Ramos (cell line): Measurements from ENCODE around the gene ANKLE1.

Experiments
- in situ Hi-C: fragments of 300-500 bp; cut with MboI; formaldehyde crosslinking; loops from one replicate; pipeline ENCODE4 v1.14.3; 2022; ENCODE audit warnings: low sequenced_read_pairs; ENCODE audit not compliant: unreplicated experiment

ANKLE1 gene

DNA sequence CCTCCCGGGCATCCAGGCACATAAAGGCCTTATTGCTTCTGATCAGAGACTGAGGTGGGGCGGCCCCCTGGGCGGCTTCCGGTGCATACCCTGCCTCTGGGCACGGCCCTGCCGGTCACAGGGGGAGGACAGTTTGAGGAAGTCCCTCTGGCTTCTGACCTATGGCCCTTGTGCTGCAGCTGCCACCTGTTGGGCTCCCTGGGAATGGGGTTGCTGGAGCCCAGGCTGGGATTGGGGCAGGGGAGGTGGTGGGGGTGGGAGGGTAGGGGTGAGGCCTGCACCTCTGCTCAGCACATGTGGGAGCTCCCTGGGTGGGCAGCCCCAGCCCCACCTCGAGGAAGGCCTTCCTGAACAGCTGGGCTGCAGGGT, 42.2 kb downstream of the ANKLE1 start:
- in situ Hi-C loops = no loop called here

DNA sequence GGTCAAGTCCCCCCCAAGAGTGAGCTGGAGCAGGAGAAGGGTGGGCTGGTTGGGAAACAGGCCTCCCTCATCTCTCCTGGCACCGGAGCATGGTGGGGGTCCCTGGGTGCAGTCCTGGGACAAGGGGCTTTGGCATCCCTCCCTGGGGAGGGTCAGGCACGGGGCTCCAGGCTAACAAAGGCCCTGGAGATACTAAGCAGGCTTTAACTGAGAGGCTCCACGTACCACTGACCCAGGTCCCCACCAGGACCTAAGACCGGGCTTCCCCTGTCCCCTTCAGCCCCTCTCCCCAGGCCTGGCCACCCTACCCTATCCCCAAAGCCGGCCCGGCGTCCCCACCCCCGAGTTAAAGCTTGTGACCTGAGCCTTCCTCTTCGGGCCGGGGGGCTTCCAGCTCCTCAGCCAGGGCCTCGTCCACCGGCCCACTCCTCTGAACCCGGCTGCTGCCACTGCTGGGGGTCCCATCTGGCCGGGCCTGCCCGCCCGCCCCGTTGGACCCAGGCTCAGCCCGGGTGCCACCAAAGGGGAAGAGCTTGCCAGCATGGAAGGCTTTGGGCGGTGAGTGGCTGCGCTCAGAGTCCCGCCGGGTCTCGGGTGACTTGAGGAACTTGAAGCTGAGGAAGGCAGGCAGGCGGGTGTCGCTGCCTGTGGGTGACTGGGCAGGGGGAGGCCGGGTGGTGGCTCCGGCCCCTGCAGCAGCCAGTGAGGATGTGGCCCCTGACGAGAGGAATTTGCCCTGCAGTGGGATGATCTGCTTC, 42.8 kb downstream of the ANKLE1 start:
- in situ Hi-C loops = no loop called here

- in situ Hi-C loops = no loop called here
These were observed 43.4 kb downstream of the ANKLE1 start for GRCh38 chr19:17325133-17325532.

GRCh38 chr19:17325881-17326594, 44.3 kb downstream of the ANKLE1 start:
- in situ Hi-C loops = no loop called here

DNA sequence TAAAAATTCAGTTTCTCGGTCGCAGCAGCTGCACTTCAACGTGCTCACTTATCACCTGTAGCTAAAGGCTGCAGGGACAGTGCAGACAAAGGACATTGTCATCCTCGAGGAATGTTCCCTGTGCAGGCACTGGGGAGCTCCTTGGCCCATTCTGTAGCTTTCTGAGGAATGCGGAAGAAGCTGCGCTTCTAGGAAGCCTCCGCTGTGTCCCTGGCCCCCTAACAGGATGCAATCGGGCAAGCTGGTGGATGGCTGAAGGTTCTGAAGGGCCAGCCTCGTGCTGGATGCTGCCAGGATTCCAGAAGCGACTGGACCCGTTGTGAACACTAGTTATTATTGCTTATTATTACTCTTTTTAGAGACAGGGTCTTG, 44.9 kb downstream of the ANKLE1 start:
- in situ Hi-C loops = no loop called here

DNA sequence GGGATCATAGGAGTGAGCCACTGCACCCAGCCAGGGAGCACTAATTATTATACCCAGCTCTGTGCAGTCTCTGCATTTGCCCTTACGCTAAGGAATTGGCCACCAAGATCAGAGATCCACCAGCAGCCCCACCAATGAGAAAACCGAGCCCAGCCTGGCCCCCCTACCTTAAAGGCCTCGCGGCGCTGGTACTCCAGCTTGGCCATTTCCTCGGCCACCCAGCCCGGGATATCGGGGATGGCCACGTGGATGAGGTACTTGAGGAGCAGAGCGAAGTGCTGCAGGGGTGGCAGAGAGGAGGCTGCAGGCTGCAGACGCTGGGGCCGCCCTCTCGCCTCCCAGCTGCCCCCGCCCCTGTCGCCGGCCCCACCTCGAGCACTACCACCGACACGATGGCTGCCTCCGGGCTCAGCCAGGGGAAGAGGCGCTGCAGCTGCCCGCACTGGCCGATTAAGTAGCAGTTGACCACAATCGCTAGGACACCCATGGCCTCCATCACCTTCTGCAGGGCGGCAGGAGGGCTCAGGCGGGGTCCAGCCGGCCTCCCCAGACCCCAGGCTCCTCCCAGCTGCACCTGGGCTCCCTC, 45.5 kb downstream of the ANKLE1 start:
- in situ Hi-C loops = no loop called here

- in situ Hi-C loops = no loop called here
These were observed 46.2 kb downstream of the ANKLE1 start for GRCh38 chr19:17327654-17328516.

DNA sequence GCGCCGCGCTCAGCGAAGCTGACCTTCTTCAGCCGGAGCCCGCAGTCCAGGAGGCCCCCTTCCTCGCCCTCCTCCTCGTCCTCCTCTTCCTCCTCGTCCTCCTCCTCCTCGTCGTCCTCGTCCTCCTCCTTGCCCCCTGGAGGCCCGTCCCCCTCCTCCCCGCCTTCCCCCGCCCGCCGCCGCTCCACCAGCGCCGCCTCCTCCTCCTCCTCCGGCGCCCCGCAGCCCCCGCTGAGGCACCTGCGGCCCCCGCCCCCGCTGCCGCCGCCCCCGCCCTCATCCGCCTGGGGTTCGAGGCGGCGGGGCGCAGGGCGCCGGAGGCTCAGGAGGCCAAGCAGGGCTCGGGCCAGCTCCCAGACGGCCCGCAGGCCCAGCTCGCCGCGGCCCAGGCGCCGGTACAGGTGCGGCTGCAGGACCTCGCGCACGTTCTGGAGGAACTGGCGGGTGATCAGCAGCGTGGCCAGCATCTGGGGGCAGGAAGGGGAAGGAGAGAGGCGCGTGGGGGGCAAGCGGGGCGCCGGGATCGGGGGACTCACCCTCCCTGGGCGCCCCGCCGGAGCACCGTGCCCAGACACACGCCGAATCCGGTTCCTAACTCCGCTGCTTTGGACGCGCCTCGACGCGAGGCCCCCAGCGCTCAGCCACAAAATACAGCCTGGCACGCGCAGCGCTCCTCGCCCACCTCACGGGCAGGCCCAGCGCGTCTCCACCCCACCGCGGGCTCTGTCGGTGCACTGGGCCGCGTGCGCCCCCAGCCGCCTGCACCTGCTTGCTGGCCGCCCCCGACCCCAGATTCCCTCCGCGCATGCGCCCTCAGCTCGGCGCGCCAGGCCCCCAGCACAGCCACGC, 47.0 kb downstream of the ANKLE1 start:
- in situ Hi-C loops = no loop called here

DNA sequence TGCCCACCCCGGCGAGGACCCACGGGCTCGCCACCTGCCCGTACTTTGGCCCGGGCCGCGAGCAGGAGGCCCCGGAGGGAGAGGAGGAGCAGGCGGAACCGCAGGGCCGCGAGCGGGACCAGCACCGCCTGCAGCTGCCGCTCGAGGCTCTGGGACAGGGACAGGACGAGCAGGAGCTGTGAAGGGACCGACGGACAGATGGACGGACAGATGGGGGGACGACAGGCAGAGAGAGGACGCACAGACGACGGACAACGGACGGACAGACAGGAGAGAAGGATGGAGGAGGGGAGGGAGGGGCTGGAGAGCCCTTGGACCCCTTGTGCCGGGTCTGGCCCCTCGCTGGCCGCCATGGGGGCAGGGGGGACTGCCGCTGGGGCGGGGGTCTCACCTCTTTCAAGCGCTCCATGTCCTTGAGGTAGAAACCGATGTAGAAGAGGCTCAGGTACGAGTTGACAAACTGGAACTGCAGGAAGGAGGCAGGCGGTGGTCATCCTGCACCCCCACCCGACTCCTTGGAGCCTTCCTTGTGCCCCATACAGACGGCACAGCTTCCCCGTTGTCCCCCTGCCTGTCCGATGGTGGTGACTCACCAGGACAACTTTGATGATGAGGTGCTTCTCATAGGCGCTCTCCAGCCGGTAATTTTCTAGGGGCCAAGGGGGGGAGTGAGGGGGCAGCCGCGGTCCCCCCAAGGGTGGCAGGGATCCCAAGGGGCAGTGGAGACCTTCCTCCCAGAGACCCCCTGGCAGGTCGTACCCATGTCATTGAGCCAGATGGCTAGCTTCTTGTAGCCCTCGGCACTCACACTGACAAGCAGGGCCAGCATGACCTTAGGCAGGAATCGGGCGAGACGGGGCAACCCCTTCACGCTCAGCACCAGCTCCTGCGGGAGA, 47.9 kb downstream of the ANKLE1 start:
- in situ Hi-C loops = no loop called here

DNA sequence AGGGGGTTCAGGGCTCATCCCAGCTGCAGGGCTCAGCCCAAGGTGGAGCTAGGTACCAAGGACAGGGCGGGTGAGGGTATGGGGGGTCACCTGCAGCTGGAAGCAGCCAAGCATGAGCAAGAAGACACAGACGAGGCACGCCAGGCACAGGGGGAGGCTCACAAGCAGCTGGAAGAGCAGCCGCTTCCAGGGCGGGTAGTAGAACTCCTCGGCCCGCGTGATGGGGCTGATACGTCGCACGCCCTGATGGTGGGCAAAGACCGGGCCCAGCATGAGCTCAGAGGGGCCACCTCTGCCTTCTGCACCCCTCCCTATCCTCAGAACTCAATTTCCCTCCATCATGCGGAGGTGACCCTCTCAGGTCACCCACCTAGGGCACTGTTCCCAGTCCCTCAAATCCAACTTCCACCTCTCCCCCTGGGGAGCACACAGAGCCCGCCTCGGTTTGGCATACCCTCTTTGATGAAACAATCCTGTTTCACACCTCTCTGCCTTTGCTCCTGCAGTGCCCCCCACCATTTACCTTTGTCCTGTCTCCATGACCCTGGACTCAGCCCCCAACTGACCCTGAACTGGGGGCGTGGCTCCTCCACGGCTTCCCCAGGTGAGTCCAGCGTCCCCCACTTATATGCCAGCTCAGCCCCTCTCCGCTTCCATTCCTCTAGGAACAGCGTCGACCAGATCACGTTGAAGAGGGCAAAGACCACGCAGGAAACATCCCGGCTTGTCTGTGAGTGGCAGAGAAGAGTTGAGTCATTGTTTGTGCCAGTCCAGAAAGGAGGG, 48.8 kb downstream of the ANKLE1 start:
- in situ Hi-C loops = no loop called here

DNA sequence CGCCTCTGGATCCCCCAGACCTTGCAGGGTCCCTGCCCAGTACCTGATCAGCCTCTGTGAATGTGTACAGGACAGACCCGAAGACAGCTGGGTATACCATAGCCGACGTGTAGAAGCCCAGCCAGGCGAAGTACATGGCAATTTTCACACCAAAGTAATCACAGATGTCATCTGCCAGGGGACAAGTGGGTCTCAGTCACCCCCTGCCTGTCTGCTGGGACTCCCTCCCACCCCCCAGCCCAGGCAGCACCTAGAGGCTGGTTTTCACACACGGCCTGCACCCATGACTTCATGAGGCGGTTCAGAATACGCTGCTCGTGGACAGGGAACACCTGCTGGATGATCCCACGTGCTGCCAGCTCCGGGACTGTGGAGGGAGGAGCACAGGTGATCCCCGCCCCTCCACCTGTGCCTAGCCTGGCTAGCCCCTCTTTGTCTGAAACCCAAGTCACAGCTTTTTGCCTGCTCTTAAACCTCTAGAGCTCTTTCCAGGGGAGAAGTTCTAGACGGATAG, 49.4 kb downstream of the ANKLE1 start:
- in situ Hi-C loops = no loop called here

DNA sequence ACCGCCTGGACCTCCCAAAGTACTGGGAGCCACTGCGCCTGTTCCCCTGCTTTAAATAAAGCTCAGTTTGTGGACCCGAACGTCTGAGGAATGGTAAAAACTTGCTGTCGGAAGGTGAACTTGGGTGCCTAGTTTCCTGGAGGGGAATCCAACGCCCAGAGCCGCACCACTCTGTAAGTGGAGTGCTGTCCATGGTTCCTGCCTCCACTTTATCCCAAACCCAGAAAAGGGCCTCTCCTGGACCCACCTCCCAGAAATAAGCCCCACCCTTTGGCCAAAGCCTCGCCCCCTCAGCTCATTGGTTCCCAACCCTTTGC, 50.6 kb downstream of the ANKLE1 start:
- in situ Hi-C loops = no loop called here

DNA sequence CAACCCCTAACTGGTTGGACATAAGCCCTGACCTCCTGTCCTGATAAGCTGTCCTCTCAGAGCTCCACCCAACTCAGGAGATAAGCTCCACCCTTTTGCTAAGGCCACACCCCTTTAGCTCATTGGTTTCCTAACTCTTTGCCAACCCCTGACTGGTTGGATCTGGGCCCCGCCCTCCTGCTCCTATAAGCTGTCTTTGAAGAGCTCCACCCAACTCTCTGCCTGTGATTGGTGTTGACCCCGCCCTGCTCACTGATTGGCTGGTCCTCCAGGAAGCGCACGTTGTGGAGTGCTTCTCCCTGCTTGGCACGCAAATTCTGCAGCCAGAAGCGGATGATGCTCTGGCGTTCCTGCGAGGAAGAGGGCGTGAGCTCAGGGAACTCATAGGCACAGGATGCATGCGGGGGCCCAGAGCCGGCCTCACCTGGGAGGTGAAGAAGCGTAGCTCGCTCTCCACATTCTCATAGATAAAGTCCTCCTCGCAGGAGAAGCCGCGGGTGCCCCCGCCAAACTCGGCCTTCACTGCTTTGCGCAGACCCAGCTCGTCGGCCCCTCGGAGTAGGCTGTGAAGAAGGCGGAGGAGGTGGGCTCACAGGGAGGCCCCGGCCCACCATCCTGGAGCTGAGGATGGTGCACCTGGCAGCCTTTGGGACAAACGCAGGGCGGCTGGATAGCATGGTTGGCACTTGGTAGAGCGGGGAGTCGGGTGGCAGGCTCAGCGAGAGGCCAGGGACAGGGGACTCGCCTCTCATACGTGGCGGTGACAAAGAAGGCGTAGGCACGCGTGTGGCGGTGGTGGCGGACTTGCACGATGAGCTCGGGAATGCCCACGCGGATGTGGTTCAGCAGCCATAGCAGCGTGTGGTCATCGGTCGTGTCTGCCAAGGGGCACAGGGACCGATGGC, 51.2 kb downstream of the ANKLE1 start:
- in situ Hi-C loops = no loop called here

- in situ Hi-C loops = no loop called here
These were observed 52.1 kb downstream of the ANKLE1 start for GRCh38 chr19:17333611-17334413.

DNA sequence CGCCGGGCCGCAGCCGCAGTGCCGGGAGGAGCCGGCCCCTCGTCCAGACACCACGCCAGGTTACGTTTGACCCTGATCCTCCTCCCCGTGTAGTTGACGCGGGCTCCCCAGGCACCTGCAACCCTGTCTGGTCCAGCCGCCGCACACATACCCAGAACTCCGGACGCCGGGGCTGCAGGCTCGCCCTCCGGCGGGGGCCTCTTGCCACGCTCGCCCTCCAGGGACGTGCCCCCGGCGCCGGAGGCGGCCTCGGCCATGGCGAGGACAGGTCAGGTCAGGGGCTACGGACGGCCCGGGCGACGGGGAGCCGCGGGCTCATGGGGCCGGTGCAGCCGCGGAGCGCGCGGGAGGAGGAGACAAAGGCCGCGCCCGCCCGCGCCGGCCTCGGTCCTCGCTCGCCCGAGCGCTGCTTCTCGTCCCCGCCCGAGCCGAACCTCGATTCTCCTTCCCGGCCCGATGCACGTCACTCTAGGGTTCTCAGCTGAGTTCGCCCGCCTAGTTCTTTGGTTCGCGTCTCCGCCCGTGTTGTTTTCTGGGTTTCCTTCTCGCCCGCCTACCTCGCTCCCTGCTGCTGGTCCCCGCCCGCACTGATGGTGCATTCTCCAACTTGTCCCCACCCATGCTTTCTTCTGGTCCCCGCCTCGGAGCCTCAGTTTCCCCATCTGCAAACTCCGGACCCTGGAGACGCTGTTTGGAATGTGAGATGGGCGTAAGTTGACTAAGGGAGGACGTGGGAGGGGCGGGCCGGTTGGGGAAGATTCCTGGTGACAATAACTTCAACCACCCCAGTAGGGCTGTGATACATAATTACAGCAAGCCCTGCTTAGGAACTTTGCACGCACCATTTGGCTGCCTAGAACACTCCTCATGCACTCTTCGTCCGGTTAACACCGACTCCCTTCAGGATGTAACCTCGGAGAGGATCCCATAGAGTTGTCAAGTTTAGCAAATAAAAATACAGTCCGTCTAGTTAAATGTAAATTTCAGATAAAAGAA, 53.0 kb downstream of the ANKLE1 start, which contains the start of gene ANO8:
TSS of gene ANO8 (minus strand) at position 442 of the 996 bp plus-strand sequence. CDS start at position 257, 185 bp downstream.
- in situ Hi-C loops = no loop called here
